Endothelial cell of umbilical vein (primary cell): Measurements from ENCODE around the gene DEFB108B.
"Not testable (repeated sequence)": the region's sequence is repeated elsewhere in the genome, so short reads cannot be mapped to it uniquely, and the experiment has no call there.

Experiments used
- EZH2 ChIP-seq: IDR thresholded peaks from 2 replicates; pipeline ENCODE4 v1.6.1; 2012; ENCODE audit warnings: borderline replicate concordance, low read depth, mild to moderate bottlenecking, moderate library complexity, low read length, inconsistent platforms; ENCODE audit not compliant: severe bottlenecking
- JUN ChIP-seq: IDR thresholded peaks from 2 replicates; pipeline ENCODE4 v1.6.1; 2011; ENCODE audit warnings: borderline replicate concordance, low read depth; ENCODE audit not compliant: insufficient read length, insufficient read depth
- POLR2AphosphoS5 ChIP-seq: IDR thresholded peaks from 2 replicates; pipeline ENCODE4 v1.6.1; 2012; ENCODE audit warnings: low read depth, mild to moderate bottlenecking, control low read depth, low read length, moderate library complexity; ENCODE audit not compliant: insufficient read depth
- TF ChIP-seq, protein P1 (sequence below), 2 donors: IDR thresholded peaks; 1 replicate in 1 of 2; 2 replicates in 1 of 2; pipeline ENCODE4 v1.5.1; 2011; ENCODE audit warnings: low read length in 2 of 2, mild to moderate bottlenecking in 2 of 2, moderate library complexity in 2 of 2, control low read depth in 1 of 2, inconsistent platforms in 1 of 2, low read depth in 1 of 2; ENCODE audit not compliant: insufficient read depth in 1 of 2; ENCODE audit errors: extremely low read depth in 1 of 2
- TF ChIP-seq, protein P2 (sequence below): IDR thresholded peaks from 2 replicates; pipeline ENCODE4 v1.6.1; 2011; ENCODE audit not compliant: insufficient read depth, insufficient read length

DNA sequence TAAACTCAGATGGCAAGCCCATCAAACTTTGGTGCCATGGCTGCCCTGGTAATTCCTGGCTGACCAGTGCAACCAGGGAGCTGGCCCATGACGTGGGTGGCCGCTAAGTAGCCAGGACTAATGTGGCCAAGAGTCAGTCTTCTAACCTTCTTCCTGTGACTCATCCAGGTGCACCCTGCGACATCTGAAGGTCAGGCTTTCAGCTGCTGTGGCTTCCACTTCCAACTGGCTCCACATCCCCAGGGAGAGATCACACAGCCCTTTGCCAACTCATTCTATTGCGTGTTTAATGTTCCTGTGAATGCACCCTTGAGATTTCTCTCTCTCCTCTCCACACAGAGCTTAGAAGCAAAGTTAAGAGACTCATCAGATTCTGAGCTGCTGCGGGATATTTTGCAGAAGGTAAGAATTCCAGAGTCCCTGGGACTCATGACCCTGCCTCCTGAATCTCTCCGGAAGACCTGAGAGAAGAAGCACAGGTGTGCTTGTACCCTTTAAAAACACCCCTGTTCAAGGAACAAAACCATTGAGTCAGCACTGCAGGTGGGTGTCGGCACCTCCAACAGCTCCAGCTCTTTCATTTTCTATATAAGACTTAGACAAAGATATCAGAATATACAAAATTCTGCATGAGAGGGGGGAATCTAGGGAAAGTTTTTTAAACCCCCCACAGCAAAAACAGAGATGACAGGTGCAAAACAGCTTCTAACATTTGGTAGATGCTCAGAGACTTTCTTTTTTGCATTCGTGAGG, 43.4 kb upstream of the DEFB108B start:
- TF ChIP-seq, protein P1, sequence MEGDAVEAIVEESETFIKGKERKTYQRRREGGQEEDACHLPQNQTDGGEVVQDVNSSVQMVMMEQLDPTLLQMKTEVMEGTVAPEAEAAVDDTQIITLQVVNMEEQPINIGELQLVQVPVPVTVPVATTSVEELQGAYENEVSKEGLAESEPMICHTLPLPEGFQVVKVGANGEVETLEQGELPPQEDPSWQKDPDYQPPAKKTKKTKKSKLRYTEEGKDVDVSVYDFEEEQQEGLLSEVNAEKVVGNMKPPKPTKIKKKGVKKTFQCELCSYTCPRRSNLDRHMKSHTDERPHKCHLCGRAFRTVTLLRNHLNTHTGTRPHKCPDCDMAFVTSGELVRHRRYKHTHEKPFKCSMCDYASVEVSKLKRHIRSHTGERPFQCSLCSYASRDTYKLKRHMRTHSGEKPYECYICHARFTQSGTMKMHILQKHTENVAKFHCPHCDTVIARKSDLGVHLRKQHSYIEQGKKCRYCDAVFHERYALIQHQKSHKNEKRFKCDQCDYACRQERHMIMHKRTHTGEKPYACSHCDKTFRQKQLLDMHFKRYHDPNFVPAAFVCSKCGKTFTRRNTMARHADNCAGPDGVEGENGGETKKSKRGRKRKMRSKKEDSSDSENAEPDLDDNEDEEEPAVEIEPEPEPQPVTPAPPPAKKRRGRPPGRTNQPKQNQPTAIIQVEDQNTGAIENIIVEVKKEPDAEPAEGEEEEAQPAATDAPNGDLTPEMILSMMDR (IDR thresholded peaks at IDR 0.05; ENCODE audit: extremely low read depth in 1 of 2, insufficient read depth in 1 of 2, low read depth in 1 of 2, low read length in 2 of 2): not testable (repeated sequence)
- not testable (repeated sequence) for TF ChIP-seq EZH2, JUN, POLR2AphosphoS5
- TF ChIP-seq, protein P2, sequence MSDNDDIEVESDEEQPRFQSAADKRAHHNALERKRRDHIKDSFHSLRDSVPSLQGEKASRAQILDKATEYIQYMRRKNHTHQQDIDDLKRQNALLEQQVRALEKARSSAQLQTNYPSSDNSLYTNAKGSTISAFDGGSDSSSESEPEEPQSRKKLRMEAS: not testable (repeated sequence)
